IMR-90 (cell line): Measurements from ENCODE around the gene TRIO. TPM values are rescaled to one million over a fixed set of nuclear protein-coding genes. Genes with fewer than 3 reads are reported as not detected.

Experiments used
- ATAC-seq: fragments of 200-7000 bp; cut with Tn5 transposase; 2 replicates; pipeline ENCODE4 v1.9.1; 2020; ENCODE audit warnings: low read depth, mild to moderate bottlenecking, moderate library complexity
- Bru-seq: library from RNA; stranded (reverse); fragments of 400-500 nt; gene quantifications from one replicate; lab custom pipeline; 2021; lab: Mats Ljungman, UMichigan
- BruChase-seq, 2 experiments: library from RNA; stranded (reverse); fragments of 400-500 nt; gene quantifications; one replicate each; lab custom pipeline; 2021; lab: Mats Ljungman, UMichigan
- BruUV-seq: library from RNA; stranded (reverse); fragments of 400-500 nt; replicated peaks from 2 replicates; lab custom pipeline; 2021; lab: Mats Ljungman, UMichigan
- CTCF ChIA-PET: fragments of 300-600 bp; formaldehyde crosslinking; extraction: SDS; loops from one replicate; lab custom pipeline; 2021; ENCODE audit warnings: antibody characterized with exemption; lab: Yijun Ruan, JAX
- POLR2A ChIA-PET: fragments of 300-600 bp; sonication (Branson Sonifier 250); formaldehyde crosslinking; loops from one replicate; lab custom pipeline; 2022; ENCODE audit warnings: antibody characterized with exemption; ENCODE audit not compliant: unreplicated experiment; lab: Charles Lee
- DNase-seq: peaks from one replicate; pipeline ENCODE4 v3.0.0; 2013
- H2AFZ ChIP-seq: replicated peaks from 2 replicates; pipeline ENCODE3; 2013; ENCODE audit warnings: low read length, mild to moderate bottlenecking; ENCODE audit not compliant: poor library complexity
- H2AK5ac ChIP-seq: 2 replicates; pipeline ENCODE4 v1.6.1; 2013; ENCODE audit warnings: low read depth, low read length, inconsistent platforms
- H2AK9ac ChIP-seq: replicated peaks from 2 replicates; pipeline ENCODE3; 2013; ENCODE audit warnings: mild to moderate bottlenecking, low read depth, low read length, moderate library complexity; ENCODE audit not compliant: poor library complexity
- H2BK120ac ChIP-seq: 2 replicates; pipeline ENCODE4 v1.6.1; 2013; ENCODE audit warnings: low read depth, low read length, inconsistent platforms
- H2BK15ac ChIP-seq: 3 replicates; pipeline ENCODE4 v1.6.1; 2013; ENCODE audit warnings: low read depth, low read length, inconsistent platforms
- H2BK20ac ChIP-seq: 2 replicates; pipeline ENCODE4 v1.6.1; 2013; ENCODE audit warnings: low read depth, mild to moderate bottlenecking, inconsistent platforms, low read length, moderate library complexity
- H2BK5ac ChIP-seq: 2 replicates; pipeline ENCODE4 v1.6.1; 2013; ENCODE audit warnings: mild to moderate bottlenecking, low read depth, low read length, inconsistent platforms; ENCODE audit not compliant: poor library complexity, severe bottlenecking
- H3K14ac ChIP-seq: replicated peaks from 2 replicates; pipeline ENCODE4 v1.6.1; 2013; ENCODE audit warnings: low read depth, low read length, inconsistent platforms
- H3K18ac ChIP-seq: 2 replicates; pipeline ENCODE4 v1.6.1; 2013; ENCODE audit warnings: low read depth, low read length, control low read depth
- H3K23ac ChIP-seq: 2 replicates; pipeline ENCODE4 v1.6.1; 2013; ENCODE audit warnings: low read depth, low read length, inconsistent platforms
- H3K27ac ChIP-seq: 2 replicates; pipeline ENCODE4 v1.5.1; 2013; ENCODE audit warnings: mild to moderate bottlenecking, control low read depth, low read length; ENCODE audit not compliant: insufficient read depth
- H3K27me3 ChIP-seq: 2 replicates; pipeline ENCODE4 v1.6.1; 2013; ENCODE audit warnings: low read length; ENCODE audit not compliant: control insufficient read depth, insufficient read depth
- H3K36me3 ChIP-seq: 2 replicates; pipeline ENCODE4 v1.6.1; 2013; ENCODE audit warnings: low read length, mixed read lengths; ENCODE audit not compliant: control insufficient read depth, insufficient read depth
- H3K4ac ChIP-seq: 2 replicates; pipeline ENCODE4 v1.6.1; 2013; ENCODE audit warnings: low read depth, low read length, inconsistent platforms
- H3K4me1 ChIP-seq: 2 replicates; pipeline ENCODE4 v1.6.1; 2013; ENCODE audit warnings: low read length, mixed read lengths; ENCODE audit not compliant: control insufficient read depth, insufficient read depth
- H3K4me2 ChIP-seq: 2 replicates; pipeline ENCODE4 v1.6.1; 2013; ENCODE audit warnings: low read depth, mild to moderate bottlenecking, control low read depth, low read length, moderate library complexity
- H3K4me3 ChIP-seq: 2 replicates; pipeline ENCODE4 v1.5.1; 2013; ENCODE audit warnings: low read depth, mild to moderate bottlenecking, control low read depth, low read length, moderate library complexity; ENCODE audit not compliant: insufficient read depth
- H3K56ac ChIP-seq: 2 replicates; pipeline ENCODE4 v1.6.1; 2013; ENCODE audit warnings: low read length, inconsistent platforms; ENCODE audit not compliant: insufficient read depth; ENCODE audit errors: extremely low read depth
- H3K79me1 ChIP-seq, 2 experiments: 2 replicates each; pipeline ENCODE4 v1.6.1; 2013; ENCODE audit warnings: low read length in 2 of 2, inconsistent platforms in 1 of 2, low read depth in 1 of 2
- H3K9ac ChIP-seq: 2 replicates; pipeline ENCODE4 v1.6.1; 2013; ENCODE audit warnings: low read depth, low read length, control low read depth
- H3K9me1 ChIP-seq: 2 replicates; pipeline ENCODE4 v1.6.1; 2013; ENCODE audit warnings: low read length, inconsistent platforms; ENCODE audit not compliant: insufficient read depth
- H3K9me3 ChIP-seq: 2 replicates; pipeline ENCODE4 v1.6.1; 2013; ENCODE audit warnings: low read length; ENCODE audit not compliant: control insufficient read depth, insufficient read depth
- H4K20me1 ChIP-seq: 2 replicates; pipeline ENCODE4 v1.6.1; 2013; ENCODE audit warnings: low read length, inconsistent platforms; ENCODE audit not compliant: insufficient read depth
- H4K5ac ChIP-seq: 2 replicates; pipeline ENCODE4 v1.6.1; 2013; ENCODE audit warnings: mild to moderate bottlenecking, low read depth, low read length, control low read depth
- H4K8ac ChIP-seq, 2 experiments: 2 replicates each; pipeline ENCODE4 v1.6.1; 2013; ENCODE audit warnings: low read depth in 2 of 2, low read length in 2 of 2, control low read depth in 1 of 2, inconsistent platforms in 1 of 2
- H4K91ac ChIP-seq: 2 replicates; pipeline ENCODE4 v1.6.1; 2013; ENCODE audit warnings: low read depth, low read length, inconsistent platforms; ENCODE audit not compliant: insufficient read depth
- BHLHE40 ChIP-seq: fragments of 150-350 bp; IDR thresholded peaks from 2 replicates; pipeline ENCODE4 v1.6.1; 2016; ENCODE audit warnings: mild to moderate bottlenecking, low read depth, low read length
- CEBPB ChIP-seq: IDR thresholded peaks from 2 replicates; pipeline ENCODE4 v1.6.1; 2012; ENCODE audit warnings: low read depth, low read length, improper control_type of control experiment
- MAFK ChIP-seq: IDR thresholded peaks from 2 replicates; pipeline ENCODE4 v1.6.1; 2012; ENCODE audit warnings: low read depth, low read length, improper control_type of control experiment
- MAZ ChIP-seq: IDR thresholded peaks from 2 replicates; pipeline ENCODE4 v1.6.1; 2012; ENCODE audit warnings: low read depth, mild to moderate bottlenecking, low read length, improper control_type of control experiment, moderate library complexity, borderline replicate concordance
- MXI1 ChIP-seq: IDR thresholded peaks from 2 replicates; pipeline ENCODE4 v1.6.1; 2012; ENCODE audit warnings: low read depth, mild to moderate bottlenecking, low read length, moderate library complexity, borderline replicate concordance
- POLR2A ChIP-seq: IDR thresholded peaks from 2 replicates; pipeline ENCODE4 v1.6.1; 2012; ENCODE audit warnings: mild to moderate bottlenecking, low read depth, low read length
- RAD21 ChIP-seq: IDR thresholded peaks from 2 replicates; pipeline ENCODE4 v1.6.1; 2012; ENCODE audit warnings: low read length, improper control_type of control experiment
- RCOR1 ChIP-seq: IDR thresholded peaks from 2 replicates; pipeline ENCODE4 v1.6.1; 2012; ENCODE audit warnings: mild to moderate bottlenecking, low read length, improper control_type of control experiment; ENCODE audit not compliant: insufficient replicate concordance
- RFX5 ChIP-seq: IDR thresholded peaks from 2 replicates; pipeline ENCODE4 v1.8.0; 2012; ENCODE audit warnings: low read depth, mild to moderate bottlenecking, low read length, moderate library complexity
- SMC3 ChIP-seq: fragments of 150-350 bp; IDR thresholded peaks from 2 replicates; pipeline ENCODE4 v1.6.1; 2016; ENCODE audit warnings: low read depth, mild to moderate bottlenecking, antibody characterized with exemption, low read length, moderate library complexity
- WGBS, 2 experiments: methylation state at CpG; one replicate each; pipeline versions ENCODE4 v1.1.5 to v1.1.7; 2013; ENCODE audit warnings: missing lambda C conversion rate in 2 of 2; ENCODE audit not compliant: insufficient read length in 1 of 2; ENCODE audit errors: extremely low coverage in 2 of 2; 5-methylcytosine and 5-hydroxymethylcytosine counted together
- dilution Hi-C: fragments of 300-500 bp; cut with HindIII; formaldehyde crosslinking; loops from one replicate; pipeline ENCODE4 v1.14.3; 2018; ENCODE audit warnings: low sequenced_read_pairs; ENCODE audit not compliant: unreplicated experiment
- in situ Hi-C: fragments of 300-500 bp; cut with MboI; formaldehyde crosslinking; loops from 3 replicates; pipeline ENCODE4 v1.14.3; 2019; ENCODE audit warnings: low sequenced_read_pairs, inconsistent platforms, mixed read lengths
- intact Hi-C: fragments of 100-400 bp; cut with micrococcal nuclease; formaldehyde crosslinking; loops from 2 replicates; pipeline ENCODE4 v1.10.0; 2022
- long read RNA-seq: library from polyadenylated mRNA; unstranded; transcript quantifications from one replicate; pipeline ENCODE4 v2.0.0, GENCODE V29; 2021; ENCODE audit not compliant: unreplicated experiment
- polyA plus RNA-seq, 3 experiments: library from polyadenylated mRNA; depleted of rRNA; stranded (reverse); fragments of >200 nt; gene quantifications; 2 replicates each; pipeline ENCODE4 v1.2.3, GENCODE V29; 2012; ENCODE audit warnings: low replicate concordance in 1 of 3
- total RNA-seq: library from RNA; depleted of rRNA; stranded (reverse); fragments of >200 nt; gene quantifications from 2 replicates; pipeline ENCODE4 v1.2.3, GENCODE V29; 2012; rRNA removed
- TF ChIP-seq, protein P1 (sequence below): conservative IDR thresholded peaks from 2 replicates; pipeline ENCODE4 v1.5.1; 2012; ENCODE audit warnings: mild to moderate bottlenecking, low read depth, low read length, improper control_type of control experiment

TRIO gene
- 487 and 522 TPM in 2 replicates for total RNA-seq
- 206 and 225 TPM in 2 replicates for polyA plus RNA-seq (2012; rRNA removed)
- 126 and 196 TPM in 2 replicates for polyA plus RNA-seq (2012; cell fraction: cytosol; rRNA removed)
- polyA plus RNA-seq (2012; cell fraction: nucleus; rRNA removed; ENCODE audit: low replicate concordance), result 1,045 and 1,428 TPM in 2 replicates
- Bru-seq, nascent RNA, result percentile 100 among the genes with signal in this experiment
- percentile 98 among the genes with signal in this experiment for BruChase-seq, experiment 1, labeled RNA remaining after a 6-hour chase
- BruChase-seq, experiment 2, labeled RNA remaining after a 2-hour chase, result percentile 100 among the genes with signal in this experiment
- long read RNA-seq, partial matches to known transcripts, result 45 of 74 reads
- long read RNA-seq, other reads (novel, unspliced or antisense), result 26 of 74 reads

DNA sequence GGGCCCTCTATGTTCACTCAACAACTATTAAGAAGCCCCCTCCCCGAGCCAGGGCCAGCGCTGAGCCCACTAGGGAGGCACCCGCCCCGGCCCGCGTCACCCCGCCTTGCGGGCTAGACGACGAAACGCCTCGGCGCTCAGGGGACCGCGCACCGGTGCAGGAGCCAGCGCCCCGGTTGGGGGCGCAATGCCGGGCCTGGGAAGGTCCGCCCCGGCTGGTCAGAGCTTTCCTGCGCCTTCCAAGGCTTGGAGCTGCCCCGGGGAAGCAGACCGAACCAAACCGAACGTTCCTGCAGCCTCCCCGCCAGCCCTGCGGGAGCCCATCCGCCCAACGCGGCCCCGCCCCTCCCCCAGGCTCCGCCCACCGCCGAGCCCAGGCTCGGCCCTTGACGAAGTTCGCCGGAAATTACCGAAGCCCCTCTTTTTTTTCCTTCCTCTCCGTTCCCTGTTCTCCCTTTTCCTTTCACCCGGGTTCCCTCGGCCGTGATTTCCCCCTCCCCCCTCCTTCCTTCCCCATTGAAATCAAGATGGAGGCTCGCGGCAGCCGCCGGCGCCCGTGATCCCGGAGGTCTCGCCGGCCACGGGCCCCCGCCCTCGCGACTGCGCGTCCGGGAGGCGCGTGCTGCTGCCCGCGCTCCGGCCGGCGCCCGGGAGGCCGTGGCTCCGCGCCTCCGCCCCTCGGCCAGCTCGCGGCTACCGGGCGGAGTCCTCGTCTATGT, at the start of gene TRIO:
TRIO (plus strand) TSS at position 516 of the 719 bp plus-strand sequence. CDS start 384 bp downstream, outside the sequence.
- H2BK20ac ChIP-seq, result peak within 1 kb of the TSS; percentile 85
- peak within 1 kb of the TSS; percentile 100 for H3K9ac ChIP-seq
- H4K91ac ChIP-seq, result peak within 1 kb of the TSS; percentile 98
- ATAC-seq, result peak; percentile 77
- POLR2A ChIA-PET, result interaction anchor here (0.6 to 1.4 kb wide), 5 partner anchors 13 to 148 kb away, joined by 3 to 7 read pairs (median 3); no protein-coding TSS in a partner anchor
- H2BK15ac ChIP-seq, result peak within 1 kb of the TSS; percentile 53
- peak within 1 kb of the TSS; percentile 85 for H2AFZ ChIP-seq
- peak within 1 kb of the TSS; percentile 94 to 97 for H4K8ac ChIP-seq
- H3K79me1 ChIP-seq, result peaks cover 11 to 29% of the 10 kb centered on the region in 2 experiments
- dilution Hi-C loops (no loop called here), in situ Hi-C loops (loop anchor here (5.0 kb wide), 1 partner anchor 156 kb away; no protein-coding TSS in a partner anchor), intact Hi-C loops (loop anchor here (1.0 kb wide), 3 partner anchors 108 to 155 kb away; no protein-coding TSS in a partner anchor)
- TF ChIP-seq MAZ, result peak; percentile 61; the same call in 1 of the 2 replicates
- TF ChIP-seq, protein P1, sequence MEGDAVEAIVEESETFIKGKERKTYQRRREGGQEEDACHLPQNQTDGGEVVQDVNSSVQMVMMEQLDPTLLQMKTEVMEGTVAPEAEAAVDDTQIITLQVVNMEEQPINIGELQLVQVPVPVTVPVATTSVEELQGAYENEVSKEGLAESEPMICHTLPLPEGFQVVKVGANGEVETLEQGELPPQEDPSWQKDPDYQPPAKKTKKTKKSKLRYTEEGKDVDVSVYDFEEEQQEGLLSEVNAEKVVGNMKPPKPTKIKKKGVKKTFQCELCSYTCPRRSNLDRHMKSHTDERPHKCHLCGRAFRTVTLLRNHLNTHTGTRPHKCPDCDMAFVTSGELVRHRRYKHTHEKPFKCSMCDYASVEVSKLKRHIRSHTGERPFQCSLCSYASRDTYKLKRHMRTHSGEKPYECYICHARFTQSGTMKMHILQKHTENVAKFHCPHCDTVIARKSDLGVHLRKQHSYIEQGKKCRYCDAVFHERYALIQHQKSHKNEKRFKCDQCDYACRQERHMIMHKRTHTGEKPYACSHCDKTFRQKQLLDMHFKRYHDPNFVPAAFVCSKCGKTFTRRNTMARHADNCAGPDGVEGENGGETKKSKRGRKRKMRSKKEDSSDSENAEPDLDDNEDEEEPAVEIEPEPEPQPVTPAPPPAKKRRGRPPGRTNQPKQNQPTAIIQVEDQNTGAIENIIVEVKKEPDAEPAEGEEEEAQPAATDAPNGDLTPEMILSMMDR, result peak; percentile 45
- TF ChIP-seq RFX5, result no peak
- TF ChIP-seq BHLHE40, result peak; percentile 40; the same call in 1 of the 2 replicates
- no peak for TF ChIP-seq CEBPB
- TF ChIP-seq MAFK, result no peak
- TF ChIP-seq SMC3, result peak; percentile 40
- TF ChIP-seq RCOR1, result no peak
- peak; percentile 32 for TF ChIP-seq RAD21
- peak; percentile 54; the same call in 1 of the 2 replicates for TF ChIP-seq MXI1
- TF ChIP-seq POLR2A, result peak; percentile 73
- H3K4me3 ChIP-seq, result peak within 1 kb of the TSS; percentile 94
- peaks cover 12% of the 10 kb centered on the region for H3K9me1 ChIP-seq
- no TSS peak for BruUV-seq
- H4K20me1 ChIP-seq, result peaks cover 34% of the 10 kb centered on the region
- H2AK5ac ChIP-seq, result peak within 1 kb of the TSS; percentile 90
- peak within 1 kb of the TSS; percentile 99 for H3K56ac ChIP-seq
- H3K9me3 ChIP-seq, result no peaks in the 10 kb centered on the region
- H3K4me2 ChIP-seq, result peak within 1 kb of the TSS; percentile 90
- no peaks in the 10 kb centered on the region for H3K27me3 ChIP-seq
- H3K4me1 ChIP-seq, result peaks cover 10% of the 10 kb centered on the region
- peak within 1 kb of the TSS; percentile 99 for H2BK5ac ChIP-seq
- CTCF ChIA-PET, result no interaction called here
- peak within 1 kb of the TSS; percentile 89 for H4K5ac ChIP-seq
- peak within 1 kb of the TSS; percentile 99 for H3K23ac ChIP-seq
- peak within 1 kb of the TSS; percentile 98 for H2BK120ac ChIP-seq
- H3K27ac ChIP-seq, result peak within 1 kb of the TSS; percentile 100
- H3K36me3 ChIP-seq, result peaks cover 11% of the 10 kb centered on the region
- H3K18ac ChIP-seq, result peak within 1 kb of the TSS; percentile 94
- peak within 1 kb of the TSS; percentile 91 for H3K4ac ChIP-seq
- WGBS, 2 experiments, result 0% methylated on average over 12 of the region's 79 CpGs; no CpG with 5 or more reads in 1 of the 2 experiments
- peak within 1 kb of the TSS; percentile 99 for H3K14ac ChIP-seq
- peak; percentile 91 for DNase-seq
- peak within 1 kb of the TSS; percentile 89 for H2AK9ac ChIP-seq
